Endothelial cell (in vitro differentiated cells): ENCODE results near the gene GPNMB. TPM values are rescaled to one million over a fixed set of nuclear protein-coding genes. Genes with fewer than 3 reads are reported as not detected.
A peak's percentile ranks its signal among the peaks of the same experiment; 100 is the strongest.

Source experiments
- DNase-seq: peaks from one replicate; pipeline ENCODE4 v3.0.0; 2021; ENCODE audit warnings: low spot score
- H3K27ac Mint-ChIP-seq: one replicate; pipeline ENCODE4 v1.8.0; 2021; ENCODE audit warnings: mixed read lengths, inconsistent platforms; ENCODE audit not compliant: unreplicated experiment
- H3K27me3 Mint-ChIP-seq: one replicate; pipeline ENCODE4 v1.8.0; 2021; ENCODE audit warnings: mild to moderate bottlenecking, moderate library complexity, mixed read lengths, inconsistent platforms; ENCODE audit not compliant: unreplicated experiment
- H3K36me3 Mint-ChIP-seq: one replicate; pipeline ENCODE4 v1.8.0; 2021; ENCODE audit warnings: mild to moderate bottlenecking, low read depth, mixed read lengths, inconsistent platforms; ENCODE audit not compliant: unreplicated experiment
- H3K4me1 Mint-ChIP-seq: one replicate; pipeline ENCODE4 v1.8.0; 2021; ENCODE audit warnings: mild to moderate bottlenecking, mixed read lengths, inconsistent platforms; ENCODE audit not compliant: unreplicated experiment
- H3K4me3 Mint-ChIP-seq: one replicate; pipeline ENCODE4 v1.8.0; 2021; ENCODE audit warnings: mild to moderate bottlenecking, mixed read lengths, inconsistent platforms; ENCODE audit not compliant: unreplicated experiment
- H3K9me3 Mint-ChIP-seq: one replicate; pipeline ENCODE4 v1.8.0; 2021; ENCODE audit warnings: mixed read lengths, inconsistent platforms; ENCODE audit not compliant: unreplicated experiment
- CTCF ChIP-seq: fragments of 200-600 bp; sonication (generic); IDR thresholded peaks from one replicate; pipeline ENCODE4 v1.5.0; 2021; ENCODE audit warnings: antibody characterized with exemption; ENCODE audit not compliant: unreplicated experiment
- total RNA-seq: library from RNA; stranded (reverse); fragmentation: NEBNext Ultra II Directional; extraction: Animal tissue kit (Norgen Biotek cat#: 25700); gene quantifications from one replicate; pipeline ENCODE4 v1.2.1, GENCODE V29; 2021; ENCODE audit not compliant: unreplicated experiment

GPNMB gene
- total RNA-seq, 1 donor from 2014 or later = 0.49 TPM

GRCh38 chr7:23254051-23254681 is 7.6 kb downstream of the GPNMB start:
- DNase-seq = no peak
- Mint-ChIP-seq H3K36me3 (no peaks in the 10 kb centered on the region), H3K4me1 (no peaks in the 10 kb centered on the region), H3K27me3 (peaks cover 2% of the 10 kb centered on the region), H3K27ac (no peak overlapping the region), H3K4me3 (no peak overlapping the region), H3K9me3 (no peaks in the 10 kb centered on the region)
- no peak for TF ChIP-seq CTCF

GRCh38 chr7:23256731-23257130 is 10.2 kb downstream of the GPNMB start:
- Mint-ChIP-seq H3K4me3 (no peak overlapping the region), H3K27ac (no peak overlapping the region), H3K27me3 (peaks cover 2% of the 10 kb centered on the region), H3K9me3 (no peaks in the 10 kb centered on the region), H3K4me1 (no peaks in the 10 kb centered on the region), H3K36me3 (no peaks in the 10 kb centered on the region)
- TF ChIP-seq CTCF = no peak
- DNase-seq = no peak

- no peak for TF ChIP-seq CTCF
- Mint-ChIP-seq H3K27me3 (no peaks in the 10 kb centered on the region), H3K36me3 (no peaks in the 10 kb centered on the region), H3K9me3 (no peaks in the 10 kb centered on the region), H3K4me3 (no peak overlapping the region), H3K4me1 (no peaks in the 10 kb centered on the region), H3K27ac (no peak overlapping the region)
- DNase-seq = no peak
Measured at GRCh38 chr7:23260371-23260770, 13.8 kb downstream of the GPNMB start.

- peak; percentile 86 for TF ChIP-seq CTCF
- peak; percentile 68 for DNase-seq
Measured at GRCh38 chr7:23261843-23262452, 15.4 kb downstream of the GPNMB start.

GRCh38 chr7:23264916-23265458 is 18.4 kb downstream of the GPNMB start:
- Mint-ChIP-seq H3K27ac (no peak overlapping the region), H3K9me3 (no peaks in the 10 kb centered on the region), H3K36me3 (no peaks in the 10 kb centered on the region), H3K4me1 (no peaks in the 10 kb centered on the region), H3K27me3 (no peaks in the 10 kb centered on the region), H3K4me3 (no peak overlapping the region)
- no peak for TF ChIP-seq CTCF
- no peak for DNase-seq

More at GRCh38 chr7:23261843-23262452, 15.4 kb downstream of the GPNMB start:
- Mint-ChIP-seq H3K4me1 (no peaks in the 10 kb centered on the region), H3K27me3 (no peaks in the 10 kb centered on the region), H3K9me3 (no peaks in the 10 kb centered on the region), H3K36me3 (no peaks in the 10 kb centered on the region), H3K4me3 (no peak overlapping the region), H3K27ac (no peak overlapping the region)
